ENCODE results near the gene SH3BP5.

GRCh38 chr3:15327941-15328340 lies 4.4 kb downstream of the SH3BP5 start:
- TF ChIP-seq, protein P1, sequence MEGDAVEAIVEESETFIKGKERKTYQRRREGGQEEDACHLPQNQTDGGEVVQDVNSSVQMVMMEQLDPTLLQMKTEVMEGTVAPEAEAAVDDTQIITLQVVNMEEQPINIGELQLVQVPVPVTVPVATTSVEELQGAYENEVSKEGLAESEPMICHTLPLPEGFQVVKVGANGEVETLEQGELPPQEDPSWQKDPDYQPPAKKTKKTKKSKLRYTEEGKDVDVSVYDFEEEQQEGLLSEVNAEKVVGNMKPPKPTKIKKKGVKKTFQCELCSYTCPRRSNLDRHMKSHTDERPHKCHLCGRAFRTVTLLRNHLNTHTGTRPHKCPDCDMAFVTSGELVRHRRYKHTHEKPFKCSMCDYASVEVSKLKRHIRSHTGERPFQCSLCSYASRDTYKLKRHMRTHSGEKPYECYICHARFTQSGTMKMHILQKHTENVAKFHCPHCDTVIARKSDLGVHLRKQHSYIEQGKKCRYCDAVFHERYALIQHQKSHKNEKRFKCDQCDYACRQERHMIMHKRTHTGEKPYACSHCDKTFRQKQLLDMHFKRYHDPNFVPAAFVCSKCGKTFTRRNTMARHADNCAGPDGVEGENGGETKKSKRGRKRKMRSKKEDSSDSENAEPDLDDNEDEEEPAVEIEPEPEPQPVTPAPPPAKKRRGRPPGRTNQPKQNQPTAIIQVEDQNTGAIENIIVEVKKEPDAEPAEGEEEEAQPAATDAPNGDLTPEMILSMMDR (IDR thresholded peaks at IDR 0.05; ENCODE audit: low read length), result no peak
- no peak for TF ChIP-seq EZH2phosphoT487 (IDR thresholded peaks at IDR 0.05; ENCODE audit: low read length)
- TF ChIP-seq EZH2 (optimal IDR thresholded peaks at IDR 0.05; ENCODE audit: low read depth, low read length), result no peak
